Brain microvascular endothelial cell (primary cell): ENCODE results near the gene CUL3.
A peak's percentile ranks its signal among the peaks of the same experiment; 100 is the strongest.

Source experiments
- DNase-seq: peaks from one replicate; pipeline ENCODE4 v3.0.0-alpha.2; 2020
- H3K27ac ChIP-seq: fragments of 250-450 bp; sonication (Bioruptor Pico); 2 replicates; pipeline ENCODE4 v1.5.1; 2020; ENCODE audit warnings: mild to moderate bottlenecking, moderate library complexity
- H3K27me3 ChIP-seq: fragments of 250-450 bp; sonication (Bioruptor Pico); replicated peaks from 2 replicates; pipeline ENCODE4 v1.5.1; 2020; ENCODE audit warnings: mild to moderate bottlenecking
- H3K36me3 ChIP-seq: fragments of 250-450 bp; sonication (Bioruptor Pico); replicated peaks from 2 replicates; pipeline ENCODE4 v1.5.1; 2020; ENCODE audit warnings: mild to moderate bottlenecking
- H3K4me3 ChIP-seq: 2 replicates; pipeline ENCODE4 v1.5.1; 2011; ENCODE audit warnings: low read depth, mild to moderate bottlenecking, control low read depth, low read length, moderate library complexity
- CTCF ChIP-seq: IDR thresholded peaks from 2 replicates; pipeline ENCODE4 v1.5.1; 2011; ENCODE audit warnings: low read depth, mild to moderate bottlenecking, moderate library complexity, low read length, control low read depth, inconsistent platforms; ENCODE audit errors: missing control alignments
- in situ Hi-C: cut with HindIII; loops from 2 replicates; pipeline ENCODE4 v1.10.0; 2017; ENCODE audit warnings: low sequenced_read_pairs, low pct_ligation_motif_present

Gene CUL3

GRCh38 chr2:224466304-224466895 is 118.8 kb downstream of the CUL3 start:
- no peak for TF ChIP-seq CTCF
- in situ Hi-C loops: no loop called here
- no peak overlapping the region for H3K4me3 ChIP-seq
- no peak for DNase-seq
- H3K36me3 ChIP-seq: no peaks in the 10 kb centered on the region
- H3K27me3 ChIP-seq: no peaks in the 10 kb centered on the region
- no peak overlapping the region for H3K27ac ChIP-seq

- Histone ChIP-seq H3K36me3 (no peaks in the 10 kb centered on the region), H3K27ac (no peak overlapping the region), H3K4me3 (no peak overlapping the region), H3K27me3 (no peaks in the 10 kb centered on the region)
- no peak for DNase-seq
- TF ChIP-seq CTCF: no peak
- in situ Hi-C loops: no loop called here
Measured at GRCh38 chr2:224461391-224461790, 123.8 kb downstream of the CUL3 start.

DNA sequence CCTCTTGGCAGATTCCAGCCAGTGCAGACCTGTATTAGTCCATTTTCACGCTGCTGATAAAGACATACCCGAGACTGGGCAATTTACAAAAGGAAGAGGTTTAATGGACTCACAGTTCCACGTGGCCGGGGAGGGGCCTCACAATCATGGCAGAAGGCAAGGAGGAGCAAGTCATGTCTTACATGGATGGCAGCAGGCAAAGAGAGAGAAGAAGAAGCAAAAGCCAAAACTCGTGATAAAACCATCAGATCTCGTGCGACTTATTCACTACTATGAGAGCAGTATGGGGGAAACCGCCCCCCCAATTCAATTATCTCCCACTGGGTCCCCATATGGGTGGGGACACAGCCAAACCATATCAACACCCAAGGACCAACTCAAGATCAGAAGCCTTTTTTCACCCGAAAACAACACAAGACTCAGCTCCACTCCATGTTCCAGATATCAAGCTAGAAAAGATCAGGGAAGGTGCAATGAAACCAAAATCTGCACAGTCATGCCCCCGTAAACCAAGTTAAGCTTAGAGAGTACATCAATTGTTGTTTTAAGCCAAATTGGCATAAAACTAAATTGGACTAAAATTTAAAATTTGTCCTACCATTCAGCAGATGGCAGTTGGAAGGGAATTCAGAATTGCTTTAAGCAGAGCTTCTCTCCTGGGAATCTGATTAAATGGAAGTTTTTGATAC is 127.6 kb downstream of the CUL3 start:
- TF ChIP-seq CTCF: no peak
- in situ Hi-C loops: no loop called here
- Histone ChIP-seq H3K36me3 (no peaks in the 10 kb centered on the region), H3K27me3 (no peaks in the 10 kb centered on the region), H3K4me3 (no peak overlapping the region), H3K27ac (no peak overlapping the region)
- no peak for DNase-seq

GRCh38 chr2:224453892-224454291 is 131.3 kb downstream of the CUL3 start:
- DNase-seq: no peak
- Histone ChIP-seq H3K27ac (no peak overlapping the region), H3K36me3 (no peaks in the 10 kb centered on the region), H3K27me3 (no peaks in the 10 kb centered on the region), H3K4me3 (no peak overlapping the region)
- in situ Hi-C loops: no loop called here
- TF ChIP-seq CTCF: no peak

DNA sequence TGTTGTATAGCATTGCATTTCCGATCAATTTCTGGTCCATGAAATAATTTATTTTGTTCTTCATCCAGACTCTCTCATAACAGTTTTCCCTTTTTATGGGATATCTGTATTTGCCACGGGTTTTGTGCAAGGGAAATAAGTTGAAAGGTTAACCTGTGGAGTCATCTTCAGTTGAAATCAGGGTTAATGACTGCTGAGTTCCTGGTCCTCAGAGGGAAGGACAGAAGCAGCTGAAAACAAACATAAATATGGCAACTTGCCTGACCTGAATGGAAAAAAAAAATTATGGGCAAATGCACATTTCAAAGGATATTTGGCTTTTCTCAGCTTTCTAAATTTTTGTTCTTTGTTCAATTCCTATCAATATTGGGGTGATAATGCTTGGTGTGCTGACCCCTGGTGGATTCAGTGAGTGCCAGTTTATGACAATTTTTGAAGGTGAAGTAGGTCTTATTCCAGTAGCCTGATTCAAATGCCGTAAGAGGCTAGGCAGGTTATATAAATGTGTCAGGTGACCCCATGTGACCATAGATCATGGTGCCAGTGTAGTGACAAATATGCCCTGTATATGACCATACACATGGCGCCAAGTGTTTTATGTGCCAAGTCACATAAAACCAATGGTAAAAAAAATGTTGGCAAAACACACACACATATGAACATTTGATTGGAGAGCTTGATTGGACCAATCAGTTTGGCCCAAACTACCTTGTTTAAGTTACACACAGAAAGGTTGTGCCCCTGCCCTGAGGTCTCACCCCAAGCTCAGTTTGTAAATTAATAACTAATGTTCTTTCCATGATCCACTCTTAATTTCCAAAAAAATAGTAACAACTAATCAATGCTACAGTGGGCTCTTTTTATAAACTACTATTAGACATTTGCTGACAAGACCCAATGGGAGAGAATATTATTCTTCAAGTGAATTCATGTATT is 135.7 kb downstream of the CUL3 start:
- peak; percentile 23 for DNase-seq
- no peaks in the 10 kb centered on the region for H3K36me3 ChIP-seq
- no peak overlapping the region for H3K27ac ChIP-seq
- no peaks in the 10 kb centered on the region for H3K27me3 ChIP-seq
- H3K4me3 ChIP-seq: no peak overlapping the region
- in situ Hi-C loops: no loop called here
- TF ChIP-seq CTCF: peak; percentile 77
